ENCODE results near the gene SLC29A2. TPM values are rescaled to one million over a fixed set of nuclear protein-coding genes. Genes with fewer than 3 reads are reported as not detected.

Gene SLC29A2
- total and polyA plus RNA-seq, 2 donors (not counting 3 experiments of a cell fraction or from before 2014, with no cell fraction given), result 2.4 to 5.2 TPM

DNA sequence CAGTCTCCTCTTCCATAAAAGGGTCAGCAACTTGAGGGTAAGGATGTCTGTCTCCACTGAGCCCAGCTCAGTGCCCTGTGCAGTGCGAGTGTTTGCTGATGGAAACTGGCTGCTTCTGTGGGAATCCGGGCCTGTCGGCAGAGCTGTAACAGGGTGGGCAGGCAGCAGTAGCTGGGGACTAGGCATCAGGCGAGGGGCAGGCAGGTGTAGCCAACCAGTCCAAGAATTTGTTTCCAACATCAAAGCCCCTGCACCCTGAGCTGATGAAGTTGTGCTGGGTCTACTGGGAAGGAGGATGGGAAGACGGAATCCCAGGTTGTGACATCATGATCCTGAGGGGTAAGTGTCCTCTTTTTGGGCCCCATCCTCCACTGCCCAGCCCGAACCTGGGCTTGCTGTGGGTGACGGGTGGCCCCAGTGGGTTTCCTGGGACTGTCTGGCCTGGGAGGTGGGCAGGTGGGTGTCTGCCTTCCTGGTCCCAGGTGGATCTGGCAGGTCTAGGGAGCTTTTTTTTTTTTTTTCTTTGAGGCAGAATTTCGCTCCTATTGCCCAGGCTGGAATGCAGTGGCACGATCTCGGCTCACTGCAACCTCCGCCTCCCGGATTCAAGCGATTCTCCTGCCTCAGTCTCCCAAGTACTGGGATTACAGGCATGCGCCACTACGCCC lies 11.0 kb downstream of the SLC29A2 start:
- Histone ChIP-seq H3K4me2 (ENCODE audit: insufficient read depth, low read length) (no peak overlapping the region), H3K9me1 (replicated peaks; ENCODE audit: control insufficient read depth, extremely low read depth, insufficient read depth, low read length) (no peaks in the 10 kb centered on the region), H3K4me3 (replicated peaks in 1 of 3; ENCODE audit: insufficient read depth in 1 of 3, low read depth in 1 of 3, low read length in 3 of 3) (no peak overlapping the region), H3K9me3 (replicated peaks; ENCODE audit: control insufficient read depth, insufficient read depth, low read length) (no peaks in the 10 kb centered on the region), H4K20me1 (replicated peaks; ENCODE audit: control insufficient read depth, extremely low read depth, insufficient read depth, low read length) (no peaks in the 10 kb centered on the region), H3K4me1 (ENCODE audit: control insufficient read depth, extremely low read depth, insufficient read depth, low read length) (no peaks in the 10 kb centered on the region), H3K36me3 (ENCODE audit: control insufficient read depth in 2 of 2, extremely low read depth in 1 of 2, insufficient read depth in 2 of 2, low read length in 2 of 2) (no peaks in the 10 kb centered on the region), H3K9ac (replicated peaks; ENCODE audit: extremely low read depth, insufficient read depth, low read length) (no peak overlapping the region), H3K79me2 (ENCODE audit: control insufficient read depth, insufficient read depth, low read length) (no peaks in the 10 kb centered on the region), H2AFZ (ENCODE audit: low read depth, low read length) (no peak overlapping the region), H3K27me3 (ENCODE audit: control insufficient read depth in 2 of 2, insufficient read depth in 2 of 2, low read length in 2 of 2) (no peaks in the 10 kb centered on the region), H3K27ac (ENCODE audit: insufficient read depth, low read depth, low read length) (no peak overlapping the region)
- dilution Hi-C loops (cut with MboI; ENCODE audit: extremely low pct_ligation_motif_present, low sequenced_read_pairs) (no loop called here), intact Hi-C loops (cut with micrococcal nuclease) (no loop called here)
- TF ChIP-seq, protein P1, sequence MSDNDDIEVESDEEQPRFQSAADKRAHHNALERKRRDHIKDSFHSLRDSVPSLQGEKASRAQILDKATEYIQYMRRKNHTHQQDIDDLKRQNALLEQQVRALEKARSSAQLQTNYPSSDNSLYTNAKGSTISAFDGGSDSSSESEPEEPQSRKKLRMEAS (IDR thresholded peaks at IDR 0.05; ENCODE audit: insufficient read depth, insufficient read length), result no peak
- TF ChIP-seq FOS (IDR thresholded peaks at IDR 0.05; ENCODE audit: borderline replicate concordance, insufficient read depth, low read length) (no peak), GATA2 (IDR thresholded peaks at IDR 0.05; ENCODE audit: insufficient read depth, insufficient read length, low read depth, low read length) (no peak), JUN (IDR thresholded peaks at IDR 0.05; ENCODE audit: borderline replicate concordance, insufficient read depth, insufficient read length, low read depth) (no peak), MYC (IDR thresholded peaks at IDR 0.05; ENCODE audit: low read depth, low read length) (no peak), POLR2A (IDR thresholded peaks at IDR 0.05; ENCODE audit: low read depth, low read length) (no peak), POLR2AphosphoS5 (IDR thresholded peaks at IDR 0.05; ENCODE audit: insufficient read depth, low read depth, low read length) (no peak), EZH2 (IDR thresholded peaks at IDR 0.05; ENCODE audit: borderline replicate concordance, low read depth, low read length, severe bottlenecking) (no peak)
- TF ChIP-seq, protein P2, sequence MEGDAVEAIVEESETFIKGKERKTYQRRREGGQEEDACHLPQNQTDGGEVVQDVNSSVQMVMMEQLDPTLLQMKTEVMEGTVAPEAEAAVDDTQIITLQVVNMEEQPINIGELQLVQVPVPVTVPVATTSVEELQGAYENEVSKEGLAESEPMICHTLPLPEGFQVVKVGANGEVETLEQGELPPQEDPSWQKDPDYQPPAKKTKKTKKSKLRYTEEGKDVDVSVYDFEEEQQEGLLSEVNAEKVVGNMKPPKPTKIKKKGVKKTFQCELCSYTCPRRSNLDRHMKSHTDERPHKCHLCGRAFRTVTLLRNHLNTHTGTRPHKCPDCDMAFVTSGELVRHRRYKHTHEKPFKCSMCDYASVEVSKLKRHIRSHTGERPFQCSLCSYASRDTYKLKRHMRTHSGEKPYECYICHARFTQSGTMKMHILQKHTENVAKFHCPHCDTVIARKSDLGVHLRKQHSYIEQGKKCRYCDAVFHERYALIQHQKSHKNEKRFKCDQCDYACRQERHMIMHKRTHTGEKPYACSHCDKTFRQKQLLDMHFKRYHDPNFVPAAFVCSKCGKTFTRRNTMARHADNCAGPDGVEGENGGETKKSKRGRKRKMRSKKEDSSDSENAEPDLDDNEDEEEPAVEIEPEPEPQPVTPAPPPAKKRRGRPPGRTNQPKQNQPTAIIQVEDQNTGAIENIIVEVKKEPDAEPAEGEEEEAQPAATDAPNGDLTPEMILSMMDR (IDR thresholded peaks at IDR 0.05; ENCODE audit: extremely low read depth in 1 of 2, insufficient read depth in 1 of 2, low read depth in 1 of 2, low read length in 2 of 2), result no peak
- DNase-seq (ENCODE audit: low read depth, low spot score) (no peak), FAIRE-seq (no peak)
- ChIA-PET POLR2A (no interaction called here), CTCF (interaction anchor here (1.6 kb wide), 1 partner anchor 49 kb away, joined by 4 read pairs; no protein-coding TSS in a partner anchor)
- no TSS peak for BruUV-seq (replicated peaks)
